Measurements from ENCODE around the gene PCYT1B. TPM values are rescaled to one million over a fixed set of nuclear protein-coding genes. Genes with fewer than 3 reads are reported as not detected.

PCYT1B gene
- total and polyA plus RNA-seq, 9 of the 15 experiments (the other 6 are each of a cell fraction or from before 2014, with no cell fraction given): 0.04 to 0.34 (median 0.07) TPM; not detected in 1

GRCh38 chrX:24693453-24694202, 46.5 kb upstream of the PCYT1B start, which contains the start of gene POLA1:
TSS of gene POLA1 (plus strand) at chrX:24693918. CDS start at chrX:24693962, 44 bp downstream.
- peak within 1 kb of the TSS; percentile 94 for H2AFZ ChIP-seq (ENCODE audit: low read depth, low read length)
- CTCF ChIA-PET (ENCODE audit: low intra/inter-chr PET ratio): interaction anchor here (0.7 kb wide), 1 partner anchor 12 kb away, joined by 3 read pairs; no protein-coding TSS in a partner anchor
- H3K4me1 ChIP-seq (replicated peaks in 1 of 2; ENCODE audit: control insufficient read depth in 2 of 2, insufficient read depth in 2 of 2, low read length in 2 of 2): peaks cover 0 to 5% of the 10 kb centered on the region in 2 experiments; a peak in 2 of 5 replicates
- H4K20me1 ChIP-seq (replicated peaks; ENCODE audit: control insufficient read depth, insufficient read depth, low read length): peaks cover 12% of the 10 kb centered on the region
- H3K9me3 ChIP-seq (replicated peaks; ENCODE audit: control insufficient read depth, insufficient read depth, low read depth, low read length): no peaks in the 10 kb centered on the region
- no TSS peak for BruUV-seq (replicated peaks)
- peaks cover 21% of the 10 kb centered on the region for H3K36me3 ChIP-seq (ENCODE audit: control insufficient read depth, insufficient read depth, low read length)
- no peaks in the 10 kb centered on the region for H3K9me1 ChIP-seq (ENCODE audit: control insufficient read depth, insufficient read depth, low read length)
- peaks cover 49% of the 10 kb centered on the region for H3K79me2 ChIP-seq (ENCODE audit: control insufficient read depth, insufficient read depth, low read length)
- under 1% methylated on average over 48 of the region's 70 CpGs for WGBS (ENCODE audit: insufficient coverage, low coverage, missing lambda C conversion rate)
- in situ Hi-C loops (cut with MboI) (no loop called here), intact Hi-C loops (cut with micrococcal nuclease) (no loop called here)
- H3K4me3 ChIP-seq: peak within 1 kb of the TSS; percentile 88
- peak; percentile 98 for ATAC-seq
- DNase-seq (ENCODE audit: extremely low read depth in 1 of 4, low spot score in 3 of 4): peak; percentile 86 to 96 (median 90)
- POLR2A ChIA-PET: interaction anchor here (0.9 to 1.0 kb wide), 4 partner anchors 9 to 38 kb away, joined by 3 to 6 read pairs (median 4); no protein-coding TSS in a partner anchor
- peak within 1 kb of the TSS; percentile 89 for H3K27ac ChIP-seq (ENCODE audit: extremely low read depth, low read depth, low read length)
- H3K27me3 ChIP-seq (ENCODE audit: control insufficient read depth in 2 of 2, insufficient read depth in 2 of 2, low read length in 2 of 2): no peaks in the 10 kb centered on the region
- peak; percentile 90 for FAIRE-seq
- H3K4me2 ChIP-seq (ENCODE audit: insufficient read depth, low read length): peak within 1 kb of the TSS; percentile 78
- peak within 1 kb of the TSS; percentile 84 to 94 for H3K9ac ChIP-seq (ENCODE audit: insufficient read depth in 1 of 2, low read depth in 2 of 2, low read length in 2 of 2)
- TF ChIP-seq ZNF407 (IDR thresholded peaks at IDR 0.05; ENCODE audit: low read depth) (no peak), FOXM1 (IDR thresholded peaks at IDR 0.05; ENCODE audit: low read depth) (no peak), FOXM1 (CRISPR knock-in tag; IDR thresholded peaks at IDR 0.05; ENCODE audit: low read depth) (no peak), KAT2B (IDR thresholded peaks at IDR 0.05; ENCODE audit: low read depth, low read length) (no peak), ELF4 (CRISPR knock-in tag; IDR thresholded peaks at IDR 0.05) (no peak), E2F3 (CRISPR knock-in tag; IDR thresholded peaks at IDR 0.05) (peak; percentile 65; the same call in 1 of the 2 replicates), GABPA (tag; conservative IDR thresholded peaks at IDR 0.05; ENCODE audit: low read depth) (peak; percentile 94), KLF10 (CRISPR knock-in tag; IDR thresholded peaks at IDR 0.05) (no peak), ZSCAN29 (IDR thresholded peaks at IDR 0.05) (no peak), ZNF830 (CRISPR knock-in tag; IDR thresholded peaks at IDR 0.05) (no peak), ZNF668 (CRISPR knock-in tag; IDR thresholded peaks at IDR 0.05) (no peak), LARP7 (IDR thresholded peaks at IDR 0.05) (no peak), ZNF778 (CRISPR knock-in tag; IDR thresholded peaks at IDR 0.05) (no peak)
- TF ChIP-seq, protein P1, sequence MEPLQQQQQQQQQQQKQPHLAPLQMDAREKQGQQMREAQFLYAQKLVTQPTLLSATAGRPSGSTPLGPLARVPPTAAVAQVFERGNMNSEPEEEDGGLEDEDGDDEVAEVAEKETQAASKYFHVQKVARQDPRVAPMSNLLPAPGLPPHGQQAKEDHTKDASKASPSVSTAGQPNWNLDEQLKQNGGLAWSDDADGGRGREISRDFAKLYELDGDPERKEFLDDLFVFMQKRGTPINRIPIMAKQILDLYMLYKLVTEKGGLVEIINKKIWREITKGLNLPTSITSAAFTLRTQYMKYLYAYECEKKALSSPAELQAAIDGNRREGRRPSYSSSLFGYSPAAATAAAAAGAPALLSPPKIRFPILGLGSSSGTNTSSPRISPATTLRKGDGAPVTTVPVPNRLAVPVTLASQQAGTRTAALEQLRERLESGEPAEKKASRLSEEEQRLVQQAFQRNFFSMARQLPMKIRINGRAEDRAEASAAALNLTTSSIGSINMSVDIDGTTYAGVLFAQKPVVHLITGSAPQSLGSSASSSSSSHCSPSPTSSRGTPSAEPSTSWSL (CRISPR knock-in tag; IDR thresholded peaks at IDR 0.05; ENCODE audit: borderline replicate concordance): no peak

Measured in K562 (cell line).